Measurements from ENCODE around the gene MARS1.

MARS1 gene

DNA sequence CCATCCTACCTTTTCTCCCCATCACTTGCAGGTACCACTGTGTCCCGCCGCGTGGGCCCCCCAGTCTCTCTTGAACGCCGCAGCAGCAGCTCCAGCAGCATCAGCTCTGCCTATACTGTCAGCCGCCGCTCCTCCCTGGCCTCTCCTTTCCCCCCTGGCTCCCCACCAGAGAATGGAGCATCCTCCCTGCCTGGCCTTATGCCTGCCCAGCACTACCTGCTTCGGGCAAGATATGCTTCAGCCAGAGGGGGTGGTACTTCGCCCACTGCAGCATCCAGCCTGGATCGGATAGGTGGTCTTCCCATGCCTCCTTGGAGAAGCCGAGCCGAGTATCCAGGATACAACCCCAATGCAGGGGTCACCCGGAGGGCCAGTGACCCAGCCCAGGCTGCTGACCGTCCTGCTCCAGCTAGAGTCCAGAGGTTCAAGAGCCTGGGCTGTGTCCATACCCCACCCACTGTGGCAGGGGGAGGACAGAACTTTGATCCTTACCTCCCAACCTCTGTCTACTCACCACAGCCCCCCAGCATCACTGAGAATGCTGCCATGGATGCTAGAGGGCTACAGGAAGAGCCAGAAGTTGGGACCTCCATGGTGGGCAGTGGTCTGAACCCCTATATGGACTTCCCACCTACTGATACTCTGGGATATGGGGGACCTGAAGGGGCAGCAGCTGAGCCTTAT is 17.4 kb upstream of the MARS1 start:
- no peak for DNase-seq

DNA sequence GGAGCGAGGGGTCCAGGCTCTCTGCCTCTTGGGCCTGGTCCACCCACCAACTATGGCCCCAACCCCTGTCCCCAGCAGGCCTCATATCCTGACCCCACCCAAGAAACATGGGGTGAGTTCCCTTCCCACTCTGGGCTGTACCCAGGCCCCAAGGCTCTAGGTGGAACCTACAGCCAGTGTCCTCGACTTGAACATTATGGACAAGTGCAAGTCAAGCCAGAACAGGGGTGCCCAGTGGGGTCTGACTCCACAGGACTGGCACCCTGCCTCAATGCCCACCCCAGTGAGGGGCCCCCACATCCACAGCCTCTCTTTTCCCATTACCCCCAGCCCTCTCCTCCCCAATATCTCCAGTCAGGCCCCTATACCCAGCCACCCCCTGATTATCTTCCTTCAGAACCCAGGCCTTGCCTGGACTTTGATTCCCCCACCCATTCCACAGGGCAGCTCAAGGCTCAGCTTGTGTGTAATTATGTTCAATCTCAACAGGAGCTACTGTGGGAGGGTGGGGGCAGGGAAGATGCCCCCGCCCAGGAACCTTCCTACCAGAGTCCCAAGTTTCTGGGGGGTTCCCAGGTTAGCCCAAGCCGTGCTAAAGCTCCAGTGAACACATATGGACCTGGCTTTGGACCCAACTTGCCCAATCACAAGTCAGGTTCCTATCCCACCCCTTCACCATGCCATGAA is 16.8 kb upstream of the MARS1 start:
- in situ Hi-C loops (cut with MboI; ENCODE audit: low pct_unique_long_range_greater_than_20kb, low sequenced_read_pairs) = no loop called here
- DNase-seq = no peak

More for the DNA sequence above, 17.4 kb upstream of the MARS1 start:
- in situ Hi-C loops (cut with MboI; ENCODE audit: low pct_unique_long_range_greater_than_20kb, low sequenced_read_pairs) = no loop called here

DNA sequence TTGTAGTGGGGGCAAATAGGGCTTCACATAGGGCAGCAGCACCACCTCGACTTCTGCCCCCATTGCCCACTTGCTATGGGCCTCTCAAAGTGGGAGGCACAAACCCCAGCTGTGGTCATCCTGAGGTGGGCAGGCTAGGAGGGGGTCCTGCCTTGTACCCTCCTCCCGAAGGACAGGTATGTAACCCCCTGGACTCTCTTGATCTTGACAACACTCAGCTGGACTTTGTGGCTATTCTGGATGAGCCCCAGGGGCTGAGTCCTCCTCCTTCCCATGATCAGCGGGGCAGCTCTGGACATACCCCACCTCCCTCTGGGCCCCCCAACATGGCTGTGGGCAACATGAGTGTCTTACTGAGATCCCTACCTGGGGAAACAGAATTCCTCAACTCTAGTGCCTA is 16.2 kb upstream of the MARS1 start:
- in situ Hi-C loops (cut with MboI; ENCODE audit: low pct_unique_long_range_greater_than_20kb, low sequenced_read_pairs) = no loop called here
- no peak for DNase-seq

DNA sequence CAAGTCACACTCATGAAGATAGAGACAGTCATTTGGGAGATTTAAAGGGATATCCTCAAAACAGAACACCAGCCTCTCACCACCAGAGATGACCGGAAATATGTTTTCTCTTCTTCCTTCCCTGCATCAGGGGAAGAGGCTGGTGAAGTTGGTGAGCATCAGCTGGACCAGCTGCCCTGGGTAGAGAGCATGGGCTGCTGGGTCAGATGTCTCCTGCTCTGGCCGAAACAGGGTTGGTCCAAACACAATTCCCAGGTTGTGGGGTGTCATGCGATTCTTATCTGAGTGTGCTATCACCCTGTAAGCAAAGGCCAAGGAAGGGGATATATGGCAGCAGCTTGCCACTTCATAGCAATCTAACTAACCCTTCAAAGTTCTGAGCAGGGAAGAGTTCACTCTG is 15.5 kb upstream of the MARS1 start:
- in situ Hi-C loops (cut with MboI; ENCODE audit: low pct_unique_long_range_greater_than_20kb, low sequenced_read_pairs) = no loop called here
- no peak for DNase-seq

DNA sequence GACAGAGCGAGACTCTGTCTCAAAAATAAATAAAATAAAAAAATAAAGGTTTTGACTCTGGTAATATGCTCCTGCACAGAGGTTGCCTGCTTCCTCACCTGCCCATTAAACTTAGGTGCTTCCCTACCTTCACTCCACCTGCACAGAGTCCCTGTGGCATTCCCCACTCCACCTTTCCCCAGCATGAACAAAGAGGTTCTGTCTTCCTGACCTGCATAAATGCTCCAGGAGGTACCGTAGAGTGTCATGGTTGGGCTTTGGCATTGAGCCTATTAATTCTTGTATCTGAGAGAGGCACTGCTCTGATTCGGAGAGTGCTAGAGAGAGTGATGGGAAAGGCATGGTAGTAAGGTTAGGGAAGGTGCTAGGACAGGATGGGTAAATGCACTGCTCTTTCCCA is 14.5 kb upstream of the MARS1 start:
- DNase-seq = no peak
- in situ Hi-C loops (cut with MboI; ENCODE audit: low pct_unique_long_range_greater_than_20kb, low sequenced_read_pairs) = no loop called here

DNA sequence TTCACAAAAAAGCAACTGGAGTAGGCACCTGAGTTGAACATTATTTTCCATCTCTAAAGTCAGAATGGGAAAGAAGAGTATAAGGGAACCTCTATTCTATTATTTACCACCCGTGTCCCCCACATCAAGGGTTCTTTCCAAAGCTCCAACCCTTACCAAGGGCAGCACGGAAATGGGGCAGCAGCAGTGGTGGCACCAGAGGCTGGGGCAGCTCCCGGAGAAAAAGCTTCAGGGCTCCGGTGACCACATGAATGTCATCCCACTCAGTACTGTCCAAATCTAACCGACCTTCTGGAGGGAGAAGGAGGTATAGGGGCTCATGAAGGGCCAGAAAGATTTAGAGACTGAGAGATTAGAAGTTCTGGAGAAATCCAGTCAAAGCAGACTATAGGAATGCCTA is 14.0 kb upstream of the MARS1 start:
- in situ Hi-C loops (cut with MboI; ENCODE audit: low pct_unique_long_range_greater_than_20kb, low sequenced_read_pairs) = no loop called here
- DNase-seq = no peak

DNA sequence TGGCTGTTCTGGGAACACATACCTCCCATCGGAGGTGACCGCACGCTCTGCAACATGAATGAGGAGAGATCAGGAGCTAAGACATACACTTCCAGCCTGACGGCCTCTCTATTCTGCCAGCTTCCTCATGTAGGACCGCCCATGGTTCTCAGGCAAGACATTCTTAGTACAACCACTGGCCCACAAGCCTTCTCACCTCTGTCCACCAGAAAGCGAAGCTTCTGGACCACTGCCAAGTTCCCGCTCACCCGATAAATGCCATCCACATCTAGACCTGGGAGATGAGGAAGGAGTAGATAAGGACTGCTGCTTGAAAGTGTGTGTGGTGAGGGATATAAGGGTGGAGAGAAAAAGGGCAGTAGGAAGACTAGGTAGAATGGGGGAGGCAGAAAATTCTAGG is 13.4 kb upstream of the MARS1 start:
- no peak for DNase-seq
- in situ Hi-C loops (cut with MboI; ENCODE audit: low pct_unique_long_range_greater_than_20kb, low sequenced_read_pairs) = no loop called here

DNA sequence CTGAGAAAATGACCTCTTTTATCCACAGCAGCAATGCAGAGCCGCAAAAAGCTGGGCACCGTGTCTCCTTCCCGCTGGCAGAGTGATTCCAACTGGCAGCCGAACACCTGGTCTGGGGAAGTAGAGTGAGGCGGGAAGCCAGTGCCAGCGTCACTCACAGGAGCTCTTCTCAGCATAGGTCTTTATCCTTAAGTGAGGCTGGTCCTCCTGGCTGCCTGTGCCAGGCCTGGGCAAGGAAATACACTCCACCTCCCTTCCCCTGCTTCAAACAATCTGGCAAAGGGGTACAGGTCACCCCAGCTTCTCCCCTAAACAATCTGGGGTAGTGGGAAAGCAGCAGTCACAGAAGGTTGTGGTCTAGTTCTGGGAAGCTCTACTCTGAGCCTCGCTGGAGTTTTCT is 13.0 kb upstream of the MARS1 start:
- no peak for DNase-seq
- in situ Hi-C loops (cut with MboI; ENCODE audit: low pct_unique_long_range_greater_than_20kb, low sequenced_read_pairs) = no loop called here

DNA sequence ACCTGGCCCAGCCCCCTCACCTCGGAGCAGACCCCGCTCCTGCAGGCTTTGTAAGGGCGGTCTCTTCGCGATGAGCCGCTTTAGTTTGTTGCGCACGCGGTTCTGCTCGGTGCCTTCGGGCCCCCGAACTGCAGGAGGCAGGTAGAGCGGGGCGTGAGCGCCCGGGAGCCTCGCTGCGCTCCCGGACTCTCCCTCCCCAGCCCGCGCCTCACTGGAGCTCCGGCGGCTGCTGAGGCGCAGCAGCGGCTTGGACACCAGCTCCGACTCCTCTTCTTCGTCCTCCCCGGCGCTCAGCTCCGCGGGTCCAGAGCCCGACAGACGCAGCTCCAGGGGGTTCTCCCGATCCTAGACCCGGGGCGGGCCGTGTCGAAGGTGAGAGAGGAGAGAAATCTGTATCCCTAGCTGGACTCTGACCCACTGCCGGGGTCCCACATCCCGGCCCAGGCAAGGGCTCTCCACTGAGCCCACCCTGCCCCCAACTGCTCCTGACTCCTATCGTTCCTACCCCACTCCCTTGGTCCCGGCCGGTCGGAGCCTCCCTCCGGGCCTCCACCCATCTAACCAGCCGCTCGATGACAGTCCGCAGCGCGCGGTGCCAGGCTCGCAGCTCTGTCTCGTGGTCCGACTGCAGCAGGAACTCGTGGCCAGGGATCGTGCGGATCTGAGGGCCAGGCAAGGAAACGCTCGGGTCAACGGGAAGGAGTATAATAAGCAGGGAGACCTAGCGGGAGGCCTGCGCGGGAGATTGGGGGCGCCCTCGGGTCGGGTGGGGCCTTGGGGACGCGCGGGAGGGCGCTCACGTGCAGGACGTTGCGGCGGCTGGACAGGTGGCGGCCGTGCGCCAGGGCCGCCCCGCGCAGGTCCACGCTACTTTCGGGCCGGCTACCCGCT is 12.4 kb upstream of the MARS1 start:
- no peak for DNase-seq
- in situ Hi-C loops (cut with MboI; ENCODE audit: low pct_unique_long_range_greater_than_20kb, low sequenced_read_pairs) = no loop called here

DNA sequence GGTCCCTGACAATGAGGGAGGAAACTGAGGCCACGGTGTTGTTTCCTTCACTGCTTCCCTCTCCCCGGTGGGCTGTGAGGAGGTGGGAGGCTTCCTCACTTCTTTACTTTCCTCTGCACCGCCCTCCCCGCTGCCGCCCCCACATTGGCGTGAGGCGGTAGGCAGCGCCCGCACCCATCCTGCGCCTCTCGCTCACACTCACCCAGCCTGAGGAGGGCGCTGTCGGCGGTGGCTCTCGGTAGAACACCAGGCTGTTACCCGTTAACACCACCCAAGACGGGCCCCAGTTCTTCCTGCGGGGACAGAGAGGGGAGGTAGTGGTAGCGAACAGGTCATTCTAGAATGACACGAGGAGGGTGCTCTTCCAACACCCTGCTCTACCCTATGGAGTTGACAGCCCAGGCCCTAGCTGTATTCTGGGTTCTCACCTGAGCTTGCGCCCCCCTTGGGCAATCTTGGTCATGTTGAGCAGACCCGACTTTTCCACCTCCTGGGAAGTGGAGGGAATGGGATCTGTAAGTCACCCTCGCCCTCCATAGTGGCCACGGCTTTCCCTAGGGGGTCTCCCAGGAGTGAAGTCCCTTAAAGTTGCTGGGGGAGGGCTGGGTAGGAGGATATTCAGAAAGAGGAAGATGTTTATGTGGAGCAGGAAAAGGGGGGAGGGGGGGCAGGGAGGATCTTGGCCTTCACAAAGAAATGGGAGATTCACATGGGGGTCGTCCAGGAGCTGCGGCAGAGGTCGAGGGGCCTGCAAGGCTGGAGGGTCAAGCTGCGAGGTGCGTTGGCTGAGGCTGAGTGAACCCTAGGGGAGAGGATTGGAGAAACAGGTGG is 11.5 kb upstream of the MARS1 start:
- in situ Hi-C loops (cut with MboI; ENCODE audit: low pct_unique_long_range_greater_than_20kb, low sequenced_read_pairs) = no loop called here

DNA sequence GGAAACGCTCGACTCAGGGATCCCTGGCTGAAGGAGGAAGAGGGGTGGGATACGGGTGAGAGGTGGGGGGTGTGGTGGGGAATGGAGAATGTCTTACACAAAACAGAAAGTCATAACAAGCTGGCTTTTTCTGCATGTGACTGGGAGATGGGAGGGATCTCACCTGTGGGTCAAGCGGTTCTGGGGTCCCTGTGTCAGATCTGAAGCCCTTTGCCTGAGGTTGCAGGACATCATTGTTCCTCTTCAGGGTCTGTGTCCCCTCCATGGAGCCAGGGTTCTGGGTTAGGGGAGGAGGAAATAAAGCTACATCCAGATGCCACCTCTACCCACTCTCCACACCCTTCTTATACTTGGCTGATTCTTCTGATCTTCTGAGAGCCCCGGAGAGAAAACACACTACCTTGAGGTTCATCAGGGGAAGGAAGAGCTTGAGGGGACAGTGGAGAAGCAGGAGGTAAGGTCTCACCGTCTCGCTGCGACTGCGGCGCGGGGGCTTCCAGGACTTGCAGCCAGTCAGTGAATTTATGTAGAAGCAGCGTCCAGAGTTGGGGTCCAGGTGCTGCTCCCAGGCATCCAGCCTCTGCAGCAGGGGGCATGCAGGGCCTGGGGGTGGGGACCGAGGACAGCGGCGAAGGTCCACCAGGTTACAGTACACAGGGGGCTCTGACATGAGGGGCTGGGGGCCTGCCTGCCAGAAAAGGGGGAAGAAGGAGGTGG is 10.7 kb upstream of the MARS1 start:
- in situ Hi-C loops (cut with MboI; ENCODE audit: low pct_unique_long_range_greater_than_20kb, low sequenced_read_pairs) = no loop called here
- DNase-seq = peak; percentile 23

More for the DNA sequence above, 11.5 kb upstream of the MARS1 start:
- peak; percentile 85 for DNase-seq

DNA sequence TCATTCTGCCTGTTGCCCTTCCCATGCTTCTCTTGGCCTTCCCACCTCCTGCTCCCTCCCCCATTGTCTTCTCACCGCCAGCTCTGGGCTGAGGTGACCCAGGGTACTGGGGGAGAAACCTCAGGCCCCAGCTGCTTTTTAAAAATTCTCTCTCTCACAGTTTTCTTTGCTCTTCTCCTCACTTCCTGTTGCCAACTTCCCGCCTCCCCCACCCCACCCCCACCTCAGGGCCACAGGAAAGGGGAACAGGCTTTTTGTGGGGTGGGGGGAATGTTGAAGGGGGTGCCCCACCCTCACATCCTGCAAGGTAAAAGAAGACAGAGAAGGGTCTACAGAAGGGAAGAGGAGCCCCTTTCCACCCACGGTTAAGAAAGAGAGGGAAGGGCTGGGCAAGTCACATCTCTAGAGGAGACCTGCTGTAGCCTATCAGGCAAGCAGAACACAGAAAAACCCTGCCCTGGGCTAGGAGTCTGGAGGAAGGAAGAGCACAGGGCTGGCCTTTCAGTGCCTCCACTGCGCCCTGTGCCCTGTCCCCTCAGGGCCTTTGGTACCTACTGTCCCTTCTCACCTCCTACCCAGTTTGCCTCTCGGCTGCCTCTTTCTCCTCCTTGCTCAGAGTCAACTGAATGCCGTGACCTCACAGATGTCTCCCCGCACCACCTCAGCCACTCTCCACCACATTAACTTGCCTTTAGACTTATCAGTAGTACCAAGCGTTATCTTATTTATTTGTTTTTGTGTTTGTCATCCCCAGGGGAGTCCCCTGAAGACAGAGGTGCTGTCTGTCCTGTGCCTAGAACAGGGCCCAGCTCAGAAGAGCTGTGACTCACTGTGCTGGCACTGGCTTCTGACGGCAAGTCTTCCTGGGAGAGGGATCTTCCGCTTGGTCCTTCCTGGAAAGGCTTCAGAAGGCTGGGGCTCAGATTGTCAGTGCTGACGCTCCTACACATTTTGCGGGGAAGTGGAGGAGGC is 9.9 kb upstream of the MARS1 start:
- DNase-seq = peak; percentile 70

DNA sequence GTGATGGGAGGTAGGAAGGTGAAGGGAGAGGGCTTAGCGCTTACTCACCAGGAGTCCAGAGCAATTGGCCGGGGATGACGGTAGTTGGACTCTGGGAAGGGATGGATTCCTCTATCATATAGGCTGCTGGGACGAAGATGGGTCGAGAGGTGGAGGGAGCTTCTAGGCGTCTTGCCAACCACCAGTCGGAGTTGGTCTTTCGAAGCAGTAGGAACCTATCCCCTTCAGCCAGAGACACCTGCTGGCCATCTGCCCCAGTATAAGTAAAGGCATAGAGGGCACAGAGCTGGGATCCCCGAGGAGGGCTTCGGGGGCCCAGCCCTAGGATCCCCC is 8.9 kb upstream of the MARS1 start:
- DNase-seq = no peak
- in situ Hi-C loops (cut with MboI; ENCODE audit: low pct_unique_long_range_greater_than_20kb, low sequenced_read_pairs) = no loop called here

More for the DNA sequence above, 9.9 kb upstream of the MARS1 start:
- in situ Hi-C loops (cut with MboI; ENCODE audit: low pct_unique_long_range_greater_than_20kb, low sequenced_read_pairs) = no loop called here

DNA sequence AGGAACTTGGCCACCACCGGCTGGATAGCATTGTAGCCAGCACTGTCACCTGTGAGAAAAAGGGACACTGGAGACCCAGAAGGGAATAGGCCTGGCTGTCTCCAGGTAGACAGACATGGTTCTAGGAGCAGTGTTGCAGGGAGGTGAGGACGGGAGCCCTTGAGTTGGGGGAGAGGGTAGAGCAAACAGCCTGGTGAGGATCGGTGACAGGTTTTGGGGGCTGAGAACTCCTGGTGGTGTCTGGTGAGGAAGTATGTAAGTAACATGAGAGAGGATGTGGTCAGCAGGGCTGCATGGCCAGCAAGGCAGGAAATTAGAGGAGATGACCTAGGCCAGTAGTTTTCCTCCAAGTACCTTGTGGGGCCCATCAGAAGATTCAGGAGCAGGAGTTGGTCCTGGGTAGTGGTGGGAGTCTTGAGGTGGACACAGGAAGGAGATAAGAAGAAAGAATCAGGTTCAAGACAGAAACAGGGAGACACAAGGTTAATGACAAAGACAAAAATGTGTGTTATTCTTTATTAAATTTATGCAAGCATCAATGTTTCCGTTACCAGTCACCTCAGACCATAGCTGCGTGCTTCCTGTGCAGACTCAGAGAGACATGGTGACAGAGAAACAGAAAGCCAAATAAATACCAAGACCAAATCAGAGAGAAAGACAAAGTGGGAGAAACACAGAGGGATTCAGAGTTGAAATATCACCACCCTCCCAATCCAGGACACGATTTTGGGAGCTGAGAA is 8.3 kb upstream of the MARS1 start, which contains the start of gene ARHGAP9:
Gene ARHGAP9, minus strand, starts transcription at position 491 of the 740 bp plus-strand sequence. Its CDS starts 460 bp downstream, at position 31.
- no peak for DNase-seq
- in situ Hi-C loops (cut with MboI; ENCODE audit: low pct_unique_long_range_greater_than_20kb, low sequenced_read_pairs) = no loop called here

DNA sequence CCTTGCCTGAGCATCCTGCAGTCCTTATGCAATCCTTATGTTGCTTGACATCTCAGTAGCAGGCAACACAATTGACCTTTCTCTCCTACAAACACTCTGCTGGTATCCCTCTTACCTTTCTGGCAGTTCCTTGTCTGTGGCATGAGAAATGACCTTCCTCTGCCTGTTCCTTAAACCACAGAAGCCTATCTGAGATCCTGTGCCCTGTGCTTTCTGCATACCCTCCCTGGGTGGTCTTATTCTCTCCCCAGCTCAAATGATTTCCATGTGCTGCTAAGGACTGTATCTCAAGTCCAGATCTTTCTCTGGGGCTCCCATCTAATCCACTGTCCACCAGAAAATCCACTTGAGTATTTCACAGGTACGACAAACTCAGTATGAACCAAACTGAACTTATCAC is 6.2 kb upstream of the MARS1 start:
- no peak for DNase-seq
- in situ Hi-C loops (cut with MboI; ENCODE audit: low pct_unique_long_range_greater_than_20kb, low sequenced_read_pairs) = no loop called here

DNA sequence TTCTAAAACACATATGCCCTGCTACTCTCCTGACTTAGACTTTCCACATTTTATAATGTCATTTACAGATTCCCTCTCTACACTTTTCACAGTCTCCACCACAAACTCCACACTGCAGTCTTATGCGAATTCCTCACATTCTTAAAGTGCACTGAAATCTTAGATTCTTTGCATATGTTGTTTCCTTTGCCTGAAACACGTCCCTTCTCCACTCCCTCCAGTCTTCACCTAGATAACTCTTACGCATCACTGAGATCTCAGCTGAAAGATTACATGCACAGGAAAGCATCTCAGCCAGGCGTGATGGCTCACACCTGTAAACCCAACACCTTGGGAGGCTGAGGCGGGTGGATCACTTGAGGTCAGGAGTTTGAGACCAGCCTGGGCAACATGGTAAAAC is 4.4 kb upstream of the MARS1 start:
- in situ Hi-C loops (cut with MboI; ENCODE audit: low pct_unique_long_range_greater_than_20kb, low sequenced_read_pairs) = no loop called here
- DNase-seq = no peak

DNA sequence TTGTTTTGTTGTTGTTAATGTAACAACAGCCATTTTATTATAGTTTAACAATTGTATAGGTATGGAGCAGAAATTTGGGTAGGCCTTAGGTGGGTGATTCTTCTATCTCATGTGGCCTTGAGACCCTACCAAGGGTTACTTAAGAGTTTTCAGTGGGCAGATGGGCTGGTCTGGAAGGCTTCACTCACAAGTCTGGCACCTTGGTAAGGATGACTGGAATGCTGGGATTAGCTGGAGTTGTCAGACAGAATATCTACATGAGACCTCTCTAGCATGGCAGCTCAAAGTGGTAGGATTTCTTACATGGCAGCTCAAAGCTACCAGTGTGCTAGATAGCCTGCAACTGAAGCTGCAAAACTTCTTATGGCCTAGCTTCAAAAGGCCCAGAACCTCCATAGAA is 2.2 kb upstream of the MARS1 start:
- in situ Hi-C loops (cut with MboI; ENCODE audit: low pct_unique_long_range_greater_than_20kb, low sequenced_read_pairs) = no loop called here
- DNase-seq = no peak
